HTERT RPE-1 (cell line): Measurements from ENCODE around the gene SPRYD4.
"Not testable (repeated sequence)": the region's sequence is repeated elsewhere in the genome, so short reads cannot be mapped to it uniquely, and the experiment has no call there.

ENCODE experiments used
- in situ Hi-C: fragments of 300-500 bp; cut with MboI; formaldehyde crosslinking; loops from 4 replicates; pipeline ENCODE4 v1.14.3; 2020; ENCODE audit warnings: low sequenced_read_pairs

Gene SPRYD4

DNA sequence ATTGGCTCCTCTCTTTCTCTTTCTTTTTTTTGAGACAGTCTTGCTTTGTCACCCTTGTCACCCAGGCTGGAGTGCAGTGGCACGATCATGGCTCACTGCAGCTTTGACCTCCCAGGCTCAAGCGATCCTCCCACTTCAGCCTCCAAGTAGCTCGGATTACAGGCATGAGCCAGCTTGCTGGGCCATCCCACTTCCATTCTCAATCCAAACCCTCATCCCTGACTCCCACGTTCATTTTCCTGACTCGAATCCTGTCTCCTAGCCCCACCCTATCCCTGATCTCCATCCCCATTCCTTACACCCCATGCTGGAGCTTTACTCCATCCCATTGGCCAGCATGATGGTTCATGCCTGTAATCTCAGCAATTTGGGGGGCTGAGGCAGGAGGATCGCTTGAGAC, 7.8 kb downstream of the SPRYD4 start:
- in situ Hi-C loops: no loop called here

DNA sequence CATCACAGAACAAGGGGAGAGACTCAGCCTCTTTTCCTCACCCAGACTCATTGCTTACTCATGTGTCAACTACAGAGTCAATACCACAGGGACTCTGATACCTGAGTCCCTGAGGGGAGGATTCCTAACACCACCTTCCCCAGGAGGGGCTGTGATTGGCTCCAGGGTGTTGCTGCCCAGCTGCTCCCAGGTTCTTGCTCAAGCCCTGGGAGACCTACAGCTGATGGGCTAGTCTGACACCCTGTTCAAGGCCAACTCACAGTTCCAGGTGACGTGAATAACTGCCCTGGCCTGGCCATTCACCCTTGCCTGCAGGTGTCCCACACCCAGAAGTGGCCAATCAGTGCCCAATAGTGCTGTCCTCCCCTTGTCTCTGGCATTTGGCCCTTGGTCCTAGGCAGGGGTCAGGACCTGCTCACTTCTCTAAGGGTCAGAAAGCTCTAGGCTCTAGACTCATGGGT, 8.6 kb downstream of the SPRYD4 start:
- in situ Hi-C loops: no loop called here

- in situ Hi-C loops: no loop called here
Measured at GRCh38 chr12:56477521-56478225, 9.3 kb downstream of the SPRYD4 start.

- in situ Hi-C loops: no loop called here
Measured at GRCh38 chr12:56479625-56480024, 11.2 kb downstream of the SPRYD4 start.

- in situ Hi-C loops: no loop called here
Measured at GRCh38 chr12:56484566-56484965, 16.2 kb downstream of the SPRYD4 start.

- in situ Hi-C loops: no loop called here
Measured at GRCh38 chr12:56486694-56487093, 18.3 kb downstream of the SPRYD4 start.

DNA sequence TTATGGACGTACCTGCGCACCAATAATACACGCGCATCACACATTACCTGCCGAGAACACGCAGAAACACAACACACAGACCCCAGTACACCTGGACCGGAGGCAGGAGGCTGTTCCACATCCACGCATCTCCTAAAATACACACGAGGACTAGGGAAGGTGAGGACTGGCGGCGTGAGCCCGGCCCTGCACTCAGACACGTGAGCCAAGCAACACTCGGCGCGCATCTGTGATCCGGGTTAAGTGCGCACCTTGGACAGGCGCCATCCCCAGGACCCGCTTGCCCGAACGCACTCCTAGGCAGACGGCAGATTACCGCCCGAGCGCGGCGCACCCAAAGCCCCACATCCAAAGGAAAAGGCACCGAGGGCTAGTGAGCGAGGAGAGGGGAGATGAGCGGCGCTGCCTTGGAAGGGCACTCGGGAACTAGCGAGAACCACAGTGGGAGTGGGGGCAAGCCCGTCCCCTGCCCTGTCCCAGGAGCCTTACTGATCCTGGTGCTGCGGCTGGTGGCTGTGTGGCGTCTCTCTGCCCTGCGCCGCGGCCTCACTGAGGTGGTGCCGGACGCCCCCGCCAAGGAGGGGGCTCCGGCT, 19.2 kb downstream of the SPRYD4 start:
- in situ Hi-C loops: no loop called here

DNA sequence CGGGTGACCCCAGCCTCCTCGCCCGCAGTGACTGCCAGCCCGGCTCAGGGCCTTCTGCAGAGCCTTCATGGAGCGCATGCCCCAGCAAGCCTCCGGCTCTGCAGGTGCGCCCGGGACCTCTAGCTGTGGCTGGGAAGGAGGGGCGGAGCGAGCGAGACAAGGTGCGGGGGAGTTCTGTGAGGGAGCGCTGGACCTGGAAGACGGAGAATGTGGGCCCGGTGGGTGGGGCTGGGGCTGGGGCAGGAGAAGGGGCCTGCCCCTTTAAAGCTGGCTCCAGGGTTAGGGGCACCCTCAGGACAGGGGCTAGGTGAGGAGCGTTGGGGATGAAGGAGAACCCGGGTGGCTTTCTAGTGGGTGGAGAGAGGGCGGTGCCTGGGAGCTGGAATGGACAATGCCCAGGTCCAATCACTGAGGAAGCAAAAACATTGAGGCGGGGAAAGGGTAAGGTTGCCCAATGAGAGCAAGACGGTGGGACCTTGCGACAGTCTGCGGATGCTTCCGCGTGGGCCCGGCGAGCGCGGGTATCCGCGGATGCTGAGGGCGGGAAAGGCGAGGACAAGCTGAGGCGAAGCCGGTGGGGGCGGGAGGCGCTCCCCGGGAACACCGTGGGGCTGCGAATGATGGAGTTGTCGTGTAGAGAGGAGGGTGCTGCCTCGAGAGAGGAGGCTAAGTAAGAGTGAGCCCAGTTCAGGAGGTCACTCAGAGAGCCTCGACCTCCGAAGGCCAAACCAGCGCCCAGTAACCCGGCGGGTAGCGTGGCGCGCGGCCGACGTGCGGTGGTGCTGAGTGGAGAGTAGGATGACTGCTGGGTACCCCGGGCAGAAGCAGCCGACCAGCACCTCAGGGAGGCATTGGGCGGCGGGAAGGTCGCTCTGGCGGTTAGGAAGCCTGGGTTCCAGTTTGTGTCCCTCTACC, 19.9 kb downstream of the SPRYD4 start, which contains the start of gene GLS2:
Gene GLS2, minus strand, starts transcription at position 121 of the 915 bp plus-strand sequence. Its CDS starts 43 bp downstream, at position 78.
- in situ Hi-C loops: no loop called here

DNA sequence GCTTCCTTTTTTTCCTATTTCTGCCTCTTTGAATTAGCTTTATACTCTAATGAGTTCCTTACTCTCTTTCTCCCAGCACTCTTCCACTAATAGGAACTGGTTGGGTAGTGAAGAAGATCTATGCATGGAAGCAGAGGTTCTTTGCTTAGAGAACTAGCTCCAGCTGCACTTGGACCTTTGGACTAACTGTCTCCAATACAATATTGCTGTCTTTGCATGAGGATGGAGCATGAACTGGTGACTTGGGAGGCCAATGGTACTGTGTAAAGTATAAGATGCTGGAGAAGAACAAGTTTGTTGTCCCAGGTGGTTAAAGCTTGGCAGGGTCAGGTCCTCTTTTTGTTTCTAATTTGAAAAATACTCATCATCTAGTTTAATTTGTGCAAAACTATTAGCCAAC, 22.0 kb downstream of the SPRYD4 start:
- in situ Hi-C loops: no loop called here

DNA sequence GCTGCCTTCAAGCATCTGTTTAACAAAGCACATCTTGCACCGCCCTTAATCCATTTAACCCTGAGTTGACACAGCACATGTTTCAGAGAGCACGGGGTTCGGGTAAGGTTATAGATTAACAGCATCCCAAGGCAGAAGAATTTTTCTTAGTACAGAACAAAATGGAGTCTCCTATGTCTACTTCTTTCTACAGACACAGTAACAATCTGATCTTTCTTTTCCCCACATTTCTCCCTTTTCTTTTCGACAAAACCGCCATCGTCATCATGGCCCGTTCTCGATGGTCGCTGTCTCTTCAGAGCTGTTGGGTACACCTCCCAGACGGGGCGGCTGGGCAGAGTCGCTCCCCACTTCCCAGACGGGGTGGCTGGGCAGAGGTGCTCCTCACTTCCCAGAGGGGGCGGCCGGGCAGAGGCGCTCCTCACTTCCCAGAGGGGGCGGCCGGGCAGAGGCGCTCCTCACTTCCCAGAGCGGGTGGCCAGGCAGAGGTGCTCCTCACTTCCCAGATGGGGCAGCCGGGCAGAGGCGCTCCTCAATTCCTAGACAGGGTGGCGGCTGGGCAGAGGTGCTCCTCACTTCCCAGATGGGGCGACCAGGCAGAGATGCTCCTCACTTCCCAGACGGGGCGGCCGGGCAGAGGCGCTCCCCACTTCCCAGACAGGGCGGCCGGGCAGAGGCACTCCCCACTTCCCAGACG, 25.2 kb downstream of the SPRYD4 start:
- in situ Hi-C loops: not testable (repeated sequence)

DNA sequence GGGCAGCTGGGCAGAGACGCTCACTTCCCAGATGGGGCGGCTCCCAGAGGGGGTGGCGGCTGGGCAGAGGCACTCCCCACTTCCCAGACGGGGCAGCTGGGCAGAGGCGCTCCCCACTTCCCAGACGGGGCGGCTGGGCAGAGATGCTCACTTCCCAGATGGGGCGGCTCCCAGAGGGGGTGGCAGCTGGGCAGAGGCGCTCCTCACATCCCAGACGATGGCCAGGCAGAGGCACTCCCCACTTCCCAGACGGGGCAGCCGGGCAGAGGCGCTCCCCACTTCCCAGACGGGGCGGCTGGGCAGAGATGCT, 25.7 kb downstream of the SPRYD4 start:
- in situ Hi-C loops: not testable (repeated sequence)

- in situ Hi-C loops: not testable (repeated sequence)
Measured at GRCh38 chr12:56494481-56494880, 26.1 kb downstream of the SPRYD4 start.

GRCh38 chr12:56496704-56497103, 28.3 kb downstream of the SPRYD4 start:
- in situ Hi-C loops: not testable (repeated sequence)

DNA sequence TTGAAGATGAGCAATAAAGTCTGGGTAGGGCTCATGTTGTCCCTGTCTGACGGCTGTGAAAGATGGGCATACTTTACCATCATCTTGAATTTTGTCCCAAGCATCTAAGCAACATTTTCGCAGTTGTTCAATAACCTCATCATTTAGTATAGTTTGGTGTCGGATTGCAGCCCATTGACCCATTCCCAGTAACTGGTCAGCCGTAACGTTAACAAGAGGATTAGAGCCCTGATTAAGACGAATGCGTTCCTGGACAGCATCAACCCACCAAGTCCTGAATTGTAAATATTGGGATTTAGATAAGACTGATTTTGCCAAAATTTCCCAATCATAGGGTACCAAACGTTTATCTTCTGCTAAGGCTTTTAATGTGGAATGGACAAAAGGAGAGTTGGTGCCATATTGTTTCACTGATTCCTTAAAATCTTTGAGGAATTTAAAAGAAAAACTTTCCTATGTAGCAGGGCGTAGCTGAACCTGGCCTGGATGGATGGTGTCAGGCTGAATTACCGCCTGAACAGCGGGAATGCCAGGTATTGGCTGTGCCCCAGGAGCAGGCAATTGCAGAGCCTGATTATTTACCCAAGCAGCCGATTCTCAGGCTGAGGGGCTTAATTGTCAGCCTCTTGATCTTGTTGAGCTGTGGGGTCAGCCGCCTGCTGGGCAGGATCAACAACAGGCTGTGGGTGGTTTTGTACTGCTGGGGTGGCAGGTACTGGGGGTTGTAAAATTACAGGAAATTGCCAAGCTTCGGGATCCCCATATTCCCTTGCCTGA, 29.9 kb downstream of the SPRYD4 start:
- in situ Hi-C loops: not testable (repeated sequence)

- in situ Hi-C loops: not testable (repeated sequence)
Measured at GRCh38 chr12:56499452-56499851, 31.1 kb downstream of the SPRYD4 start.

- in situ Hi-C loops: not testable (repeated sequence)
Measured at GRCh38 chr12:56499879-56500278, 31.5 kb downstream of the SPRYD4 start.

- in situ Hi-C loops: no loop called here
Measured at GRCh38 chr12:56510786-56511185, 42.4 kb downstream of the SPRYD4 start.

GRCh38 chr12:56514014-56514318, 45.6 kb downstream of the SPRYD4 start:
- in situ Hi-C loops: not testable (repeated sequence)

DNA sequence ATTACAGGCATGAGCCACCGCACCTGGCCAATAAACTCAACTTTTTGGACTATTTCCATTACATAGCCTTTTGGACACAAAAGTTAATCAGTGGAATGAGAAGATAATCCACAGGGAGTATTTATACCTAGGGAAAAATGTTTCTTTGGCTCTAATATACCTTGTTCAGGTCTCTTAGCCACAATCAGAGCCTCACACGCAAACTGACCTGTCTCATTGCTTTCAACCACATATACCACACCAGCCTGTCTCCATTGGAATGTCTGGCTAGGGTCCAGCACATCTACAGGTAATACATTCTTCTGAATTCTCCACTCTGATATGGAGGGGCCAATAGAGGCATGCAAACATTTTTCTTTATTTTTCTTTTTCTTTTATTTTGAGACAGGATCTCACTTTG, 49.5 kb downstream of the SPRYD4 start:
- in situ Hi-C loops: no loop called here

DNA sequence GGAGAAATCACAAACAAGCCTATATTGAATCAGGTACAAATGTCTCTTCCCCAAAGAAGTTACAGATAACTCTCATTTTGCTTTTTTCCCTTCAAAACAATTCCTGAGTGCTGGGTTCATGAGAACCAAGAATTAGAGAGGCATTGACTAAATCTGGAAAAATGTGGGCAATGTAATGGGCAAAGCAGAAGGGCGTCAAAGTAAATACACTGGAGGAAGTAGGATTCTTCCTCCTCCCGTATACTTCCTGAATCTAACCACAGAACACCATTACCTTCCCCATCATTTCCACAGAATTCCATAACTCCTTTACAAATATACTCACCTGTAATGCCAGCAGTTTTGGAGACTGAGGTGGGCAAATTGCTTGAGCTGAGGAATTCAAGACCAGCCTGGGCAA, 50.2 kb downstream of the SPRYD4 start:
- in situ Hi-C loops: no loop called here
